ENCODE measurements around the gene SPAM1. TPM values are rescaled to one million over a fixed set of nuclear protein-coding genes. Genes with fewer than 3 reads are reported as not detected.

SPAM1 gene, protein sequence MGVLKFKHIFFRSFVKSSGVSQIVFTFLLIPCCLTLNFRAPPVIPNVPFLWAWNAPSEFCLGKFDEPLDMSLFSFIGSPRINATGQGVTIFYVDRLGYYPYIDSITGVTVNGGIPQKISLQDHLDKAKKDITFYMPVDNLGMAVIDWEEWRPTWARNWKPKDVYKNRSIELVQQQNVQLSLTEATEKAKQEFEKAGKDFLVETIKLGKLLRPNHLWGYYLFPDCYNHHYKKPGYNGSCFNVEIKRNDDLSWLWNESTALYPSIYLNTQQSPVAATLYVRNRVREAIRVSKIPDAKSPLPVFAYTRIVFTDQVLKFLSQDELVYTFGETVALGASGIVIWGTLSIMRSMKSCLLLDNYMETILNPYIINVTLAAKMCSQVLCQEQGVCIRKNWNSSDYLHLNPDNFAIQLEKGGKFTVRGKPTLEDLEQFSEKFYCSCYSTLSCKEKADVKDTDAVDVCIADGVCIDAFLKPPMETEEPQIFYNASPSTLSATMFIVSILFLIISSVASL
- total RNA-seq, result not detected in 2 replicates

DNA sequence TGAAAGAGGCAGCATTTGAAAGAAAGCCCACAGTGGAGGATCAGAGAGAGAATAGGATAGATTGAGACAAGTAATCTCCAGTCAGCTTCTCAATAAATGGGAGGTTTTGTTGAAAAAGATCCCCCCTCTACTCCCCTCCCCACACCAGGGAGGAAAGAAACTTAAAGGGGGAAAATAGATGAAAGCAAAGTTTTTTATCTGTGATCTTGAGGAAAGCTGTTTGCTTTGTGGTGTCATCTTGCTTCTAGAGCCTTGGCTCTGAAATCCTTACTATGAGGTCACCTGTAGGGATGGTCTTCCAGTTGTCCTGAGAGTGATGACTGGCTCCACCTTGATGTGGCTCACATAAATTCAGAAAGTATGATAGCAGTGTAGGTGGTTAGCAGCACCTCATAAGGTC, at the start of gene SPAM1:
SPAM1 (plus strand) TSS at position 301 of the 400 bp plus-strand sequence. CDS start 28,330 bp downstream, outside the sequence.

Other genes starting within 250 kb of the SPAM1 start
- 9.5 and 14.5 TPM in 2 replicates for gene WASL, start 176.2 kb upstream of the SPAM1 start, total RNA-seq
- not detected in 2 replicates for gene HYAL4, start 80.1 kb upstream of the SPAM1 start, total RNA-seq
- 0.13 and 0.37 TPM in 2 replicates for gene TMEM229A, start 107.8 kb downstream of the SPAM1 start, total RNA-seq

Measured in aortic smooth muscle cell (primary cell).